Kidney capillary endothelial cell (primary cell): ENCODE measurements around the gene COL25A1.
A peak's percentile ranks its signal among the peaks of the same experiment; 100 is the strongest.
"Not testable (repeated sequence)": the region's sequence is repeated elsewhere in the genome, so short reads cannot be mapped to it uniquely, and the experiment has no call there.

ENCODE experiments used
- DNase-seq: peaks from one replicate; pipeline ENCODE4 v3.0.0-alpha.2; 2018; ENCODE audit warnings: low spot score

Gene COL25A1

GRCh38 chr4:109123951-109124350 is 178.5 kb downstream of the COL25A1 start:
- no peak for DNase-seq

- DNase-seq, result no peak
Observed at GRCh38 chr4:109121561-109121960, 180.9 kb downstream of the COL25A1 start.

- no peak for DNase-seq
Observed at GRCh38 chr4:109119852-109120251, 182.6 kb downstream of the COL25A1 start.

GRCh38 chr4:109118635-109119034 is 183.8 kb downstream of the COL25A1 start:
- no peak for DNase-seq

- no peak for DNase-seq
Observed at GRCh38 chr4:109114501-109114900, 188.0 kb downstream of the COL25A1 start.

GRCh38 chr4:109113521-109113920 is 188.9 kb downstream of the COL25A1 start:
- no peak for DNase-seq

GRCh38 chr4:109111031-109111430 is 191.4 kb downstream of the COL25A1 start:
- DNase-seq, result no peak

- DNase-seq, result not testable (repeated sequence)
Observed at GRCh38 chr4:109108215-109108614, 194.2 kb downstream of the COL25A1 start.

GRCh38 chr4:109094056-109094455 is 208.4 kb downstream of the COL25A1 start:
- DNase-seq, result no peak

- no peak for DNase-seq
Observed at GRCh38 chr4:109091727-109092409, 210.6 kb downstream of the COL25A1 start.

GRCh38 chr4:109083911-109084310 is 218.5 kb downstream of the COL25A1 start:
- DNase-seq, result no peak

GRCh38 chr4:109079731-109080130 is 222.7 kb downstream of the COL25A1 start:
- peak; percentile 43 for DNase-seq

GRCh38 chr4:109079201-109079600 is 223.3 kb downstream of the COL25A1 start:
- no peak for DNase-seq

GRCh38 chr4:109078724-109079123 is 223.7 kb downstream of the COL25A1 start:
- DNase-seq, result no peak

GRCh38 chr4:109077505-109077904 is 225.0 kb downstream of the COL25A1 start:
- no peak for DNase-seq

- DNase-seq, result not testable (repeated sequence)
Observed at GRCh38 chr4:109076709-109077108, 225.7 kb downstream of the COL25A1 start.

GRCh38 chr4:109075621-109076020 is 226.8 kb downstream of the COL25A1 start:
- no peak for DNase-seq

GRCh38 chr4:109072595-109072994 is 229.9 kb downstream of the COL25A1 start:
- DNase-seq, result no peak

GRCh38 chr4:109070677-109071076 is 231.8 kb downstream of the COL25A1 start:
- not testable (repeated sequence) for DNase-seq

GRCh38 chr4:109067508-109068235 is 234.8 kb downstream of the COL25A1 start:
- DNase-seq, result no peak

- no peak for DNase-seq
Observed at GRCh38 chr4:109065006-109065405, 237.5 kb downstream of the COL25A1 start.

- no peak for DNase-seq
Observed at GRCh38 chr4:109053257-109053656, 249.2 kb downstream of the COL25A1 start.

GRCh38 chr4:109052821-109053220 is 249.6 kb downstream of the COL25A1 start:
- no peak for DNase-seq

GRCh38 chr4:109051054-109051453 is 251.4 kb downstream of the COL25A1 start:
- no peak for DNase-seq
